AG09309 (cell line): ENCODE results near the gene ATP6V0C.

ENCODE experiments used
- DNase-seq: peaks from one replicate; pipeline ENCODE4 v3.0.0-alpha.2; 2010; ENCODE audit warnings: low read depth
- H3K4me3 ChIP-seq: 2 replicates; pipeline ENCODE4 v1.5.1; 2011; ENCODE audit warnings: mild to moderate bottlenecking, low read depth, low read length, moderate library complexity; ENCODE audit not compliant: control insufficient read depth
- CTCF ChIP-seq: IDR thresholded peaks from 2 replicates; pipeline ENCODE4 v1.5.1; 2011; ENCODE audit warnings: mild to moderate bottlenecking, low read depth, low read length, inconsistent platforms; ENCODE audit not compliant: insufficient read depth, control insufficient read depth; ENCODE audit errors: missing control alignments

The ATP6V0C gene

DNA sequence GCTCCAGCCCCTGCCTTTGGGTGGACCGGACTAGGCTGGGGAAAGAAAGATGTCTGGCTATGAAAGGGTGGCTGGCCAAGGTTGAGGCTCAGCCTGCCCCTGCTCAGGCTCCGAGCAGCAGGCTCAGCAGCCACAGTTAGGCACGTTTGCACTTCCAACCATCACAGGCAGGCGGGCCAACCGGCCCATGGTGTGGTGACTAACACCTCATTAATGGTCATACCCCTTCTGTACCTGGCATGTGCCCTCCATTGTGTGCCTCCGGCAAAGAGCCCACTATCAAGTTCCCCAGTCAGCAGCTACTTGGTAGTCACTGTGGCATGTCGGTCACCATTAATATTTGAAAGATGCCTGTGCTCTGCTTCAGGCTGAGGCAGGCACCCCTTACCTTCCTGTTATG, 32.1 kb upstream of the ATP6V0C start:
- no peak for DNase-seq
- no peak overlapping the region for H3K4me3 ChIP-seq
- TF ChIP-seq CTCF, result no peak

GRCh38 chr16:2482249-2482648, 31.5 kb upstream of the ATP6V0C start:
- H3K4me3 ChIP-seq, result no peak overlapping the region; the same call in 1 of the 2 replicates
- no peak for TF ChIP-seq CTCF
- DNase-seq, result no peak

DNA sequence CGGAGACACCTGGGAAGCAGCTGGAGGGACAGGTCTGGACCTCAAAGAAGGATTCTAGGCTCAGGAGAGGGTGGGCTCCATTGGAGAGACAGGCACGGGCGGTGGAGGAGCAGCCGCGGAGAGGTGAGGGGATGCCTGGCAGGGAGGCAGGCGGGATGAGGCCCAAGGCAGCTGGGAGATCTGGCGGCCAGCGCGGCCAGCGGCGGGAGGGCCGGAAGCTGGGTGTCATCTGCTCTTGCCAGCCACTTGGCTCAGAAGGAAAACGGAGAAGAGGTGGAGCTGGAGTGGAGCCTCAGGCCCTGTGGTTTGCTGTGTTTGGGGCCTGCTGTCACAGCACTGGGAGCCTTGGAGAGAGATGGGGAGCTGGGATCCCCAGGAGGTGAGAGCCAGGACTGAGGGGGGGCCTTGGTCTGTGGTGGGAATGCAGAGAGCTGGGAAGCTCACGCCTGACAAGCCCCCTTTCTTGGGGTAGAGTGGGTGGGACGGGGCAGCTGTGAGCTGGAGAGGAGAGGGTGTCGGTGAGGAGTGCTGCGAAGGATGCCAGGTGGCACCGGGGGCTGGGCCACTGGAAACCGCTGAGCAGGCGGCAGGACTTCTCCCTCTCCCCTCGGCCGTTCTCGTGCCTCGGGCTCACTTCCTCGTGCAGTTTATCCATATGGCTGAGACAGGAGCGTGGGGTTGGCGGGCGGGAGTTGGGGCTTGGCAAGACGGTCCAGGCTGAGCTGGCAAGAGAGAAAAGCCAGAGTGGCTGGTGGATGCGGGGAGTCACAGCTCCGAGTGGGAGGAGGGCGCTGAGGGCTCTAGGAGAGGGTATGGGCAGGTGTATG, 30.8 kb upstream of the ATP6V0C start:
- peak; percentile 41 for DNase-seq
- peak overlapping the region; percentile 46 for H3K4me3 ChIP-seq
- TF ChIP-seq CTCF, result no peak

DNA sequence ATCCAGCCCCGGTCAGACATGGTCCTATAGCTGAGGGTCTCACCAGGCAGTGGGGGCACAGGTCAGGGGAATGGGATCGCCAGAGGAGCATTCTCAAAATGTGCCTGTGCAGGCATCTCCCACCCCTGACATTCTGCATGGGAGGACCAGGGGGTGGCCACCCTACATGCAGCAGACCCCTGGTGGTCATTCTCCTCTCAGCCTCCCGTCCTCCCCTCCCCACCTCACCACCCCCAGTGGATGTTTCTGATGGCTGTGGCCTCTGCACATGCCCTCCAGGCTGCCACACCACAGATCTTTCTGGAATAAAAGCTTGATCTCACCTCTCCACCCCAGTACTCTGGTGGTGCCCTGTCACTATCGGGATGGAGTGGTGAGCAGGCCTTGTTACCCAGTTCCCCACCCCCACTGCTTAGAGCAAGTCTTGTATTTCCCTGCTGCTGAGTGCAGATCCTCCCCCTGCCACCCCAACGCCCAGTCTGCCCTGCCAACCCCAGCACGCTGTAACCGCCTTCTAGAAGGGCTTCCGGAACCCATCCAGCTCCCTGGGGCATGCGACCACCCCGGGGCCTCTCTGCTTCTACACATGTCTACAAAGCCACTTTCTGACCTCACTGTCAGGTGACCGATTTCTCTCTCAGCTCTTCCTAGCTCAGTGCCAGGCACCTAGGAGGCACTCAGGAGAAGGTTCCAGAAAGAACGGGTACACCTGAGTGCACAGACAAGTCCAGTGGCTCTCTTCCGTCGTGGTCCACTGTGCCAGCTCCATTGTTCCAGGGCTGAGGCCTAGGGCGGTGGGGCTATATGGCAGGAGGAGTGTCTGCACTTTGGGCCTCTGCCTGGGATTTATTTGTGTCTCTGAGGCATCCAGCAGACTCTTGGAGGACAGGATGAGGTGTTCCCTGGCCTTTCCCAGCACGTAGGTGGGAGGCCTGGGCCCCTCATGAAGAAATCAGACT, 29.5 kb upstream of the ATP6V0C start:
- no peak overlapping the region for H3K4me3 ChIP-seq
- no peak for DNase-seq
- TF ChIP-seq CTCF, result no peak

GRCh38 chr16:2484898-2485508, 28.7 kb upstream of the ATP6V0C start:
- TF ChIP-seq CTCF, result no peak
- no peak overlapping the region for H3K4me3 ChIP-seq
- no peak for DNase-seq

GRCh38 chr16:2485811-2486507, 27.8 kb upstream of the ATP6V0C start:
- no peak for DNase-seq
- no peak overlapping the region for H3K4me3 ChIP-seq
- TF ChIP-seq CTCF, result no peak
